T47D (cell line): ENCODE data around the gene BTF3L4.

Experiments used
- DNase-seq, 2 experiments: peaks; one replicate each; pipeline versions ENCODE4 v3.0.0 to v3.0.0-alpha.2; 2011 to 2012; ENCODE audit warnings: low read depth in 1 of 2, low spot score in 1 of 2
- JUND ChIP-seq: IDR thresholded peaks from 2 replicates; pipeline ENCODE4 v1.6.1; 2012; ENCODE audit warnings: low read depth
- in situ Hi-C: cut with HindIII; loops from 2 replicates; pipeline ENCODE4 v1.10.0; 2016; ENCODE audit warnings: low sequenced_read_pairs, low pct_unique_long_range_greater_than_20kb

Gene BTF3L4

GRCh38 chr1:52112489-52112888 is 56.4 kb downstream of the BTF3L4 start:
- no peak for TF ChIP-seq JUND
- in situ Hi-C loops: no loop called here
- no peak for DNase-seq

GRCh38 chr1:52119301-52120079 is 63.4 kb downstream of the BTF3L4 start:
- in situ Hi-C loops: no loop called here
- TF ChIP-seq JUND: no peak
- DNase-seq: no peak

- in situ Hi-C loops: no loop called here
- no peak for TF ChIP-seq JUND
- no peak for DNase-seq
Observed at GRCh38 chr1:52122384-52122783, 66.3 kb downstream of the BTF3L4 start.

GRCh38 chr1:52123622-52124021 is 67.5 kb downstream of the BTF3L4 start:
- in situ Hi-C loops: no loop called here
- DNase-seq: no peak
- TF ChIP-seq JUND: no peak

GRCh38 chr1:52125736-52126359 is 69.8 kb downstream of the BTF3L4 start:
- no peak for TF ChIP-seq JUND
- no peak for DNase-seq
- in situ Hi-C loops: no loop called here

- no peak for TF ChIP-seq JUND
- peak; percentile 15 to 68 for DNase-seq
- in situ Hi-C loops: no loop called here
Observed at GRCh38 chr1:52127181-52128180, 71.4 kb downstream of the BTF3L4 start.

- DNase-seq: no peak
- TF ChIP-seq JUND: no peak
- in situ Hi-C loops: no loop called here
Observed at GRCh38 chr1:52139817-52140540, 83.9 kb downstream of the BTF3L4 start.
